Fibroblast of the conjunctiva (primary cell): Measurements from ENCODE around the gene RBM28.

Source experiments
- DNase-seq: peaks from one replicate; pipeline ENCODE4 v3.0.0-alpha.2; 2010; ENCODE audit warnings: low read depth

Gene RBM28, protein sequence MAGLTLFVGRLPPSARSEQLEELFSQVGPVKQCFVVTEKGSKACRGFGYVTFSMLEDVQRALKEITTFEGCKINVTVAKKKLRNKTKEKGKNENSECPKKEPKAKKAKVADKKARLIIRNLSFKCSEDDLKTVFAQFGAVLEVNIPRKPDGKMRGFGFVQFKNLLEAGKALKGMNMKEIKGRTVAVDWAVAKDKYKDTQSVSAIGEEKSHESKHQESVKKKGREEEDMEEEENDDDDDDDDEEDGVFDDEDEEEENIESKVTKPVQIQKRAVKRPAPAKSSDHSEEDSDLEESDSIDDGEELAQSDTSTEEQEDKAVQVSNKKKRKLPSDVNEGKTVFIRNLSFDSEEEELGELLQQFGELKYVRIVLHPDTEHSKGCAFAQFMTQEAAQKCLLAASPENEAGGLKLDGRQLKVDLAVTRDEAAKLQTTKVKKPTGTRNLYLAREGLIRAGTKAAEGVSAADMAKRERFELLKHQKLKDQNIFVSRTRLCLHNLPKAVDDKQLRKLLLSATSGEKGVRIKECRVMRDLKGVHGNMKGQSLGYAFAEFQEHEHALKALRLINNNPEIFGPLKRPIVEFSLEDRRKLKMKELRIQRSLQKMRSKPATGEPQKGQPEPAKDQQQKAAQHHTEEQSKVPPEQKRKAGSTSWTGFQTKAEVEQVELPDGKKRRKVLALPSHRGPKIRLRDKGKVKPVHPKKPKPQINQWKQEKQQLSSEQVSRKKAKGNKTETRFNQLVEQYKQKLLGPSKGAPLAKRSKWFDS

DNA sequence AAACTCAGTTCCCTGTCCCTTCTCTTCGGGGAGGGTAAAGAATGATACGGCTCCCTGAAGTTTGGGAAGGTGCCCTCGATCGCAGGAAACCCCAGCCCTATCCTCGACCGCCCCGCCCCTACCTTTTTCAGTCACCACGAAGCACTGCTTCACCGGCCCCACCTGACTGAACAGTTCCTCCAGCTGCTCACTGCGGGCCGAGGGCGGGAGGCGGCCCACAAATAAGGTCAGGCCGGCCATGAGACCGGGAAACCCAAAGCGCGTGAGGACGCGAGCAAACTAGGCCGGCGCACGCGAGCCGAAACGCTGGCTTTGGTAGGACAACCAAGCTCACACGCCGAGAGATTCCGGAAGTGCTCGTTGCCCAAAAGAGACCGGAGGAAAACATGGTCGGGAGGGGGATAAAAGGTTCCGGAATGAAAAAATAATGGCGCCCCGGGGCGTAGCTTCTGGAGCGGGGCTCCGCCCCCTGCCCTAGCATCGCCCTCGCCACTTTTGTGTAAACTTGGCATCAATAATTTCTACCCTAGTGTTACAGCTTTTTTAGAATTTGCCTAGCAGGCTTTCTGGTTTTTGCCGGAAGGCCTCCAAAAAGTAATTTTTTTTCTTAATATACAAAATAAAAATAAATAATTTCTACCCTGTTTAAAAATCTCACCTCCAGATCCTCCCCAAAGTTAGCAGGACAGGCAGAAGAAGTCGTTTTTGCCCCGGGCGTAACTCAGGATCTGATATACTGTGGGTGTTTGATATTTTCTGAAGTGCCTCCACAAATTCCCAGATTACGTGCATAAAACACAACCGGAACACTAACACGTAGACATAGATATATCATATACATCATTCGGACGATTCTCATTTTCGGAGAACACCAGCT lies at the start of gene RBM28:
Gene RBM28 (minus strand): TSS at position 355 of the 877 bp plus-strand sequence. CDS start 115 bp downstream, at position 240.
- peak; percentile 75 for DNase-seq

DNA sequence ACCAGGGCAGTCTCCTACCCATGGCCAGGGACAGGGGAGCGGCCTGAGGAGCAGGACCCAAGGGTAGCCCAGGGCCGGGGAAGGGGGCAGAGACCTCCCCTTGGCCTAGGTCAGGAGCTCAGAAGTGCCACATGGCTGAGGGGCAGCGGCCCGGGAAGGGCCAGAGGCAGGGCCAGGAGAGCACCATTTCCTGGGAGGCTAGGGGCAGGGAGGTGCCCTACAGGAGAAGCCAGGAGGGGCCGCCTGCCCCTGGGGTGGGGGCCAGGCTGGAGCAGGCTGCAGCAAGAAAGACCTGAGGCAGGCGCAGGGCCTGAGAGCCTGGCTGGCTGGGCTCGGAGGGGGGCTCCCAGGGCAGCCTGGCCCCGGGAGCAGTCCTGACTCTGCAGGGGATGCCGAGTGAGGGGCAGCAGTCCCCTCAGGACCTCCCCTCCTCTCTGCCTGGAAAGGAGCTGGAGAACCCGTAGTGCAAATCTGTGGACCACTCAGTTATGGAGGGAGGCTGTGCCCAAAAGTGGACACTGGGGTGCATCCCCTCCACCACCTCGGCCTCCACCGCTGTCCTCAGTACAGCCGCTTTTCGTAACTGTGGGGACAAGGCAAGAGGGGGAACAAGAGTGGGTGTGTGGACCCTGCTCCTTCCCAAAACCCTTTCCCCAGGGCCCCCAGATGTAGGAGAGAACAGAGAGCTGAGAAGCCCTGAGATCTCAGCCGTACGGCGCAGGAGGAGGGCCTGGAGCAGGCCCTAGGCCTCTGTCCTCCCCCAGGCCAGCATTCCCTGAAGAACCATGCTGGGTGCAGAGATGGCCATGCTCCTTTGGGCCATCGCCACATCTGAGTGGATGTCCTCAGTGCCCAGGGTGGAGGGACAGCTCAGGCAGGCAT lies 49.0 kb upstream of the RBM28 start:
- DNase-seq: no peak

DNA sequence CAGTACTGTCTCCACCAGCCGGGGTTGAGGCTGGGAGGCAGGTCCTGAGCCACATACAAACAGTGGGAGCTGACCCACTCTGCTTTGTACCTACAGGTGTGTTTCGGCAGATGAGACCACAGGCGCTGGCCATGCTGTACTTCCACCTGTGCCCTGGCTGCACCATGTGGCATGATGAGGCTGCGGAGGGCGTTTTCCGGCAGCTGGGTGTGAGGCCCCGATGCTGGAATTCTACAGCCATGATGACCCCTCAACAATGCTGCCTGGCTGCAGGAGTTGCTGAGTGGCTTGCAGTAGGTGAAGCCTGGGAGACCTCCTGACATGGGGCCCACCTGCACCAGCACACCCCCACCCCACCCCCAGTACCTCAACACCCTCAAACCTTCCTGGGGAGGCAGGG lies 48.1 kb upstream of the RBM28 start:
- DNase-seq: no peak

DNA sequence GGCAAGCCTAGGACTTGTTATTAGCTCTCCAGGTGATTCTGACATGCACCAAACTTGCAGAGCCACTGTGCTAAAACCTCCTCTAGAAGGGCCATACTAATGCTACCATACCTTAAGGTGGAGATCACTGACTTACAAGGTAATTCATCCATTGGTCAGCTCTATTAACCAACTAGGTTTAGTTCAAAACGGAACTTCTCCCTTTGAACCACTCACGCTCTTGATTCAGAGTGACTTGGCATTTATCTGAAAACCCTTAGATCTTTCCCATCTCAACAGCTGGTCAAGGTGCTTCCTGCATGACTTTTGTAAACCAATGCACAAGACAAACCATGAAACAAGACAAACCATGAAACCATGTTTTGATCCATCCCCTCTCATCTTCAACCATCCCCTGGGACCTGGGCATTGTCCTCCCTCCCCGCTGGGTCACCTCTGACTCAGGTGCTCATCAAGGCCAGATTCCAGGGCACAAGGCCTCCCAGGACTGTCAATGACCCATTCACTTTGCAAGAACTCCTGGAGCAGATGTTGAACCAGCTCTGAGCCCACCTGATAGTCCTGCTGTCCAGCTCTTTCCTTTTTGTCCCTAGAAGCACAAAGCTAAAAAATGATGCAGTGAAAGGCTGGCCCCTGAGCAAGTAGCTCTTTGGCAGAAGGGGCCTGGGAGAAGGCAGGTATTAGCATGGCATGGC lies 47.3 kb upstream of the RBM28 start:
- no peak for DNase-seq

DNA sequence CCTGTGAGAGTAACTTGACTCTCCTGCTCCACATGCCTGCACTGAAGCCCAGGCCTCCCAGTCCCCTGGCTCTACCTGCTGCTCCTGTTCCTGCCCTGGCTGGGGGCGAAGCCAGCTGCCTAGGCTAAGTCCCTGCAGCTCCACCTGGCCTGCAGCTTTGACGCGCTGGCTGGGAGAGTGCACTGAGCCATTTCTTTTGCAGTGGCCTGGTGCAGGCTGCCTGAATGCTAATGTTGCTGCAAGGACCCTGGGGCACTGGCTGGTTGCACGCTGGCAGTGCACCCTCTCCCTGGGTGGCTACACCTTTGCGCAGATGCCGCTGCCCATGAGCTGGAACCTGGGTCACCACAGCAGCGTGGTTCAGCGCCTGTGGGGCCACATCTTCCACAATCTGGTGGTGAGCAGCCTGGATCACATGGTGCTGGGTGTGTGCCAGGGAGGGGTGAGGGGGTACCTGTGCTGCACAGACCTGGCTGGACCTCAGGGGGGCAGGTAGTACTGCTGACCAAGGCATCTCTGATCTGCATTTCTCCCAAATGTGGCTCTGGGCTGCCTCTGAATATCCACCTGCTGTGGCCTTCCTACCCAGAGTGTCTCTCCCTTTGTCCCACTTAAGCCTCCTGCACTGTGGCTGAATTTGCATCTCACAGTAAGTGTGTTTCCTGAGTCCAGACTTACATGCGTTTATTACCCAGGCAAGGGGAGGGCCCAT lies 46.1 kb upstream of the RBM28 start:
- no peak for DNase-seq

DNA sequence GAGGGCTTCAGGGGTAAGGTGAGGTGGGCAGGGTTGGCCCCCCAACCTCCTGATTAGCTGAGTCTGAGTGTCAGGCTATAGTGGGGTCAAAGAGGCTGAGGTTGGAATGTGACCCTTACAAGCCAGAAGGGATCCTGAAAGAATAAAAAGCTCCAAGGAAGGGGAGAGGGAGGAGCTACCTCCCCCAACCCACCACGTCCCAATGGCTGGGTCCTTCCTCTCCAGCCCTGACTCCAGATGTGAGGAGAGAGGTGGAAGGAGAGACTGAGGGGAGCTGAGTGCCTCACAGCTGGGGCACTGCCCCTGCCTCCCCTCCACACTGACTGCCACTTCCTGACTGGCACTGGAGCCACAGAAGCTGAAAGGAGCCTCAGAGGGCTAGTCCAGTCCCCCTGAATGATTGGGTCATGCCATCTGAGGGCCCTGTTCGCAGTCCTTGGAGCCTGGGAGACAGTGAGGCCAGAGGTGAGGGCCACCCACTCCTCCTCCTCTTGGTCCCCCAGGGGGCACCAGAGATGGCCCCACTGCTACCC lies 45.4 kb upstream of the RBM28 start:
- DNase-seq: no peak

DNA sequence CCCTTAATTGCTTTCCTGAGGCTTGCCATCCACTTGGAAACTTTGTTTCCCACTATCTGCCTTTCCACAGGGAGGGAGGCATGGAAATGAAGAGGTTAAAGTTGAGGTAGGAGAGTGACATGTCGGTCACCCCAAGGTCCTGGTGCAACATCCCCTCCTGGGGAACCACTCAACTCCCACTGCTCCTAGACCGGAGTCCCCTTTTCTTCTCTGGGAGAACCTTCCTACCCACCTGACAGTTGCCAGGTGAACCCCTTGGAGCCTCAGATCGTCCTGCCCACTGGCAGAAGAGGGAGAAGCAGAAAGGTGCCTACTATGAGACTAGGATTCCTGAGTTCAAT lies 44.4 kb upstream of the RBM28 start:
- no peak for DNase-seq

DNA sequence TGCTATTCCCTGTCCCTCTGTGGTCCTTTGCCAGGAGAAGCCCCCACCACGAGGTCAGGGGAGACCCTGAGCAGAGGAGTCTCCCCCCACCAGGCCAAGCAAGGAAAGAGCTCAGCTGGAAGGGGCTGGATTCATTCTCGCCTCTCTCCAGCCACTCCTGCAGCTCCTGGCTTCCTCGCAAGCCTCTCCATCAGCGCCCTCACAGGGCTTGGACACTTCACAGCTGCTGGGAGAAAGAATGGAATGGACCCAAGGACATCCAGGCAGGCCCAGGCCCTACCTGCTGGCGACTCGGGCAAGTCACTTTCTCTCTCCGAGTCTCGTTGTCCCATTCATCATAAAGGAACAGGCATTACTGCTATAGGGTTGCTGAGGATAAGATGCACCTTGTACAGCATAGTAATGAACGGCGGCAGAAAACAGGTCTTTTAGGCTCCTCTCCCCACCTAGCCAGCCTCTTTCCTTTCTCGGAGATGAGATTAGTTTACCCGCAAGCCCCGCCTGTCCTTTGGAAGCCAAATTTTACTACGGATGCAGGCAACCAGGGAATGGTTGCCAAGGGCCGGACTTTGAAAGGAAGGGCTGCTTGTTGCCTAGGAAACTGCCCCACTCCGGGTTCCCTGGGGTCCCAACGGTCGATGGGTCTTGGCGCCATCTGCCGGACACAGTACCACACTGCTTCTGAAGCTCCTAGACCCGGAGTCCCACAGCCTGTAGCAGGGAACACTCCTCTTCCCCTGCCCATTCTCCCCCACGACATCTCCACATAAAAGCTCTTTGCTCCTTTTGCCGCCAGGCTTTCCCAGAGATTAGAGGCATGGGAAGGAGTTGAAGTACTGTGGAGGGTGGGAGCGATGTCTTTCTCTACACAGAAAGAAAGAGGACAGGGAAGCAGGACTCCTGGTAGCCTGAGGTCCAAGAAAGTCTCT lies 43.8 kb upstream of the RBM28 start:
- DNase-seq: peak; percentile 82

DNA sequence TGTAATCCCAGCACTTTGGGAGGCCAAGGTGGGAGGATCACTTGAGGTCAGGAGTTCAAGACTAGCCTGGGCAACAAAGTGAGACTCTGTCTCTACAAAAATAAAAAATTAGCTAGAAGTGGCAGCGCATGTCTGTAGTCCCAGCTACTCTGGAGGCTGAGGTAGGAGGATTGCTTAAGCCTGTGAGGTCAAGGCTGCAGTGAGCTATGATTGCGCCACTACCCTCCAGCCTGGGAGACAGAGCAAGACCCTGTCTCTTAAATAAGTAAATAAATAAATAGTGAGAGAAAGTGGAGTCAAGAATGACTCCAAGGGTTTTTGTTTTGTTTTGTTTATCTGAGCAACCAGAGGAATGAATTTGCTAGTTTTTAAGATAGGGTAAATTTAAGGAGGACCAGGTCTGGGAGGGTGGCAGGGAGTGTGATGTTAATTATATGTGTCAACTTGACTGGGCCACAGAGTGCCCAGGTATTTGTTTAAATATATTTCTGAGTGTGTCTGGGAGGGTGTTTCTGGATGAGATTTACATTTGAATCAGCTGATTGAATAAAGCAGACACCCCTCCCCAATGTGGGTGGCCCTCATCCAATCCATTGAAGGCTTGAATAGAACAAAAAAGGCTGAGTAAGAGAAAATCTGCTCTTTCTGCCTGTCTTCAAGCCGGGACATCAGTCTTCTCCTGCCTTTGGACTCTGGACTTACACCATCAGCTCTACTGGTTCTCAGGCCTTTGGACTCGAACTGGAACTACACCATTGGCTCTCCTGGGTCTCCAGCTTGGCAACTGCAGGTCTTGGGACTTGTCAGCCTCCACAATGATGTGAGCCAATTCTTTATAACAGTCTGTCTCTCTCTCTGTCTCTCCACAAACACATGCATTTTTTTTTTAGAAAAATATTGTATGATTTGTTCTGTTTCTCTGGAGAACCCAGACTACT lies 42.5 kb upstream of the RBM28 start:
- no peak for DNase-seq

DNA sequence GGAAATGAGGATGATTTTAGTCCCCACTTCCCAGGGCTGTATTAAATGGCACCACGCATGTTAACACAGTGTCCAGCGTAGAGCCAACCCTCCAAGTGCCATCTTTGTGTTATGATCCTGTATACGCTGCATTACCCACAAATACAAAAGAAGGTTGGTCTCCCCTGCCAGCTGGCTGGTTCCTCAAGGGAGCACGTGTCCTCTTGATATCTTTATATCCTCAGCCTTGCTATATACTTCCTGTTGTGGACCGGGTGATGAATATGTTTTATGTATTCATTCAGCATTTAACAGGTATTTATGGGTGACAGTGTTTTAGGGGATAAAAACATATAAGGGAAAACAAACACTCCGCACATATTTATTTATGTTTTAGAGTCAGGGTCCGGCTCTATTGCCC lies 41.0 kb upstream of the RBM28 start:
- no peak for DNase-seq

DNA sequence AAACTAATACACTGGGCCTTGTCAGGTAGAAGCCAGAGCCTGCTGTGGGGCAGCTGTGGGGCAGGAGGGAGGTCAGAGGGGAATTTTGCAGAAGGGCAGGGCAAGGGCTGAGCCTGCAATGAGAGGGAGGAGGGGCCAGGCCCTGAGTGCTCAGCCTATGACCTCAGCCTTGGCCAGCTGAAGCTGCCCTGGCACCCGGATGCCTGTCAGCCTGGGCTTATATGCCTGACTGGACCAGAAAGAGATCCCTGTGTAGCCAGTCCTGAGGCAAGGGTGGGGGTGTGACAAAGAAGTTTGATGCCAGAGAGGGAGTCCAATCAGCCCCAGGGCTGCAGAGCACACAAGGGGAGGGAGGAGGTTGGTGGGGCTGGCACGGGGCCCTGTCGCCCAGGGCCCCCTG lies 40.1 kb upstream of the RBM28 start:
- no peak for DNase-seq

DNA sequence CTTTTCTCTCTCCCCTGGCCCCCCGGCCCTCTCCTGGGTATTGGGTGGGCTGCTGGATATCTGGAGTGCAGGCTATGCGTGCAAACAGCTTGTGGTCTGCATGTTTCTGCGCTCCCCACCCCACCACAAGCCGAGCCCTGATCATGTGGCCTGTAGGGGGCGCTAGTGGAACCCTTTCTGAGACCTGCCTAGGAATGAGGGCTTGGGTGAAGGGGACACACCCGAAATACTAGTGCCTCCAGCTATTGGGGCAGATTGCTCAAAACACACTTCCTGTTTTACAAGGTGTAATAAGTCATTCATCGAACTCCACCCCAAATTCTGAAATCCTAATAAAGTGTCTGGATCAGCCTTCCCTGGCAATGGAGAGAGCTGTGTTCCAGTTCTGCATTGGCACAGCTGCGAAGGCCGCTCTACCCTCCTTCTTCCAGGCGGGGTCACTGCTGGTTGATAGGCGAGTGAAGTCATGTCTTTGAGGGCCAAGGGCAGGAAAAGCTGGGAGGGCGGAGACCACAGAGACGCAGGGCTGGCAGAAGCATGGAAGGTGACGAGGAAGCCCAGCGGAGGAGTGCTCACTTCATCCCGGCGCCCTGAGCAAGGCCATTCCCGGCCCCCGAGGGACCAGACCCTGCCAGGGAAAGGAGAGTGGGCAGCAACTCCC lies 37.6 kb upstream of the RBM28 start:
- no peak for DNase-seq

DNA sequence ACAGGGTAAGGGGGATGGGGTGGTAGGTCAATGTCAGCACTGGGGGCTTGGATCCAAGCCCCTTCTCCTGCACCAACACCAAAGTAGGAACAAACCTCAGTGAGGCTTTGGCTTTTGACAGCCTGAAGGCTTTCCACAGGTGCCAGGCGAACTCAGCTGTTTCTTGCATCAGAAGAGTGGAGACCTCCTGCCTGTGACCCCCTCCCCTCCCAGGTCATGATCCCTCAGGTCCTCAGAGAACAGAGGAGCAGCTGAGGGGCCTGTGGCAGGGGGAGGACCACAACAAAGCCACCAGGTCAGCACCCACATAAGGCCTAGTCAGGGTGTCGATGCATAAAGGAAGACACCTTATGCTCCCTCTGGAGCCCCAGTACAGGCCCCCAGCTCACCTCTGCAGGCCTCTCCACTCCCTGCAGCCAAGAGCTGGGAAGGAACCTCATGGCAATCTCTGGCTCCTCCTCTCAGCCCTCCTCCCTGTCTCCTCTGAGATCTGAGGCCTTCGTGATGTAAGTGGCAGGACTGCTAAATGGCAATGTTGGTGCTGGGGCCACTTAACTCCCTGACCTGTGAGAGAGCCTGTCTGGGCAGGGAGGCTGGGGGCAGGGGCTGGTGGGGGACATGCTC lies 36.9 kb upstream of the RBM28 start:
- DNase-seq: no peak

DNA sequence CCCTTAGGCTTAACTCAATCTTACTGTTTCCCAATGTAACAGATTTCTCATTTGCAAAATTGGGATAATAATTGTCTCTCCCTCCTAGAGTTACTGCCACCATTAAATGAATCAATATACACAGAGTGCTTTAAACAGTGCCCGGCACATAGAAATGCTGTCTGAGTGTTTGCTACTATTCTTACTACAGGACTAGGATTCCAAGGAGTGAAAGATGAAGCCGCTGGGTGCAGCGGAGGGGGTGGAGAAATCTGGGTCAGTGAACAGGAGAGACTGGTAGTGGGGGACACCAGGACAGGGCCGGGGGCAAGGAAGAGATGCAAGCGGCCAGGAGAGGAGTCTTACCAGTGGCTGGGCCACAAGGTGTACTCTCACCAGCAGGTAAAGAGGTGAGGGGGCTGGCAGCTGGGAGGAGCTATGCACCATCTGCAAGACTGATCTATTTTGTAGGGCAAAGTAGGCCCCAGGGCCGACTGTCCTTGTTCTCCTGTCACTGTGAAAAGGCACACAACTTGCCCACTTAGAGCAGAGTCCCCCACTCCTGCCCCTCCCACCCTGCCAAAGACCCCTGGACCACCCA lies 36.3 kb upstream of the RBM28 start:
- DNase-seq: no peak

DNA sequence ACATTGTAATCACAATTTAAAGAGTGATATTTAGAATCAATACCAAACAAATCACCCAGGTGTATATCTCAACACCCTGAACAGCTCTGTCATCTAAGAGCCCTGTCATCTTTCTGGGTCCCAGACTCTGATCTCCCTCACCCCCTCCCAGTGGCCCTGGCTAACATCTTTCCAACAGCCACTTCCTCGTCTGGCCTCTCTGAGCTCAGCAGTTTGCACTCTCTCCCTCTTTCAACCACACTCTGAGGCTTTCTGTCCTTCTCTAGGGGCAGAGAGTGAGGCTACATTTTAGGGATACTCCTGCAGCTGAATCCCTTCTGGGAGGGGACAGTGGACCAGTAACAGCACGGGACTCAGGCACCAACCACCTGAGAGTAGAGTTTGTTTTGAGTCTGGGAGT lies 34.9 kb upstream of the RBM28 start:
- no peak for DNase-seq

DNA sequence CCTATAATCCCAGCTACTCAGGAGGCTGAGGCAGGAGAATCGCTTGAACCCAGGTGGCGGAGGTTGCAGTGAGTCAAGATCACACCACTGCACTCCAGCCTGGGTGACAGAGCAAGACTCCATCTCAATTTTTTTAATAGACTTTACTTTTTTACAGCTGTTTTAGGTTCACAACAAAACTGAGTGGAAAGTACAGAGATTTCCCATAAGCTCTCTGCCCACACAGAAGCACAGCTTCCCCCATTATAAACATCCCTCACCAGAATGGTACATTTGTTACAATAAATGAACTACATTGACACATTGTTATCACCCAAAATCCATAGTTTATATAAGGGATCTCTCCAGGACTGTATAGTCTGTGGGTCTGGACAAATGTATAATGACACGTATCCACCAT lies 32.4 kb upstream of the RBM28 start:
- DNase-seq: no peak
